PFSK-1 (cell line): ENCODE data around the gene LIN7B.

ENCODE experiments used
- FOXP2 ChIP-seq: optimal IDR thresholded peaks from 2 replicates; pipeline ENCODE3; 2011; ENCODE audit warnings: borderline replicate concordance, control low read depth, inconsistent platforms; ENCODE audit not compliant: insufficient read depth; ENCODE audit errors: extremely low read length, extremely low read depth
- POLR2AphosphoS5 ChIP-seq: IDR thresholded peaks from 2 replicates; pipeline ENCODE4 v1.6.1; 2012; ENCODE audit warnings: low read depth, mild to moderate bottlenecking, control low read depth, low read length, moderate library complexity

DNA sequence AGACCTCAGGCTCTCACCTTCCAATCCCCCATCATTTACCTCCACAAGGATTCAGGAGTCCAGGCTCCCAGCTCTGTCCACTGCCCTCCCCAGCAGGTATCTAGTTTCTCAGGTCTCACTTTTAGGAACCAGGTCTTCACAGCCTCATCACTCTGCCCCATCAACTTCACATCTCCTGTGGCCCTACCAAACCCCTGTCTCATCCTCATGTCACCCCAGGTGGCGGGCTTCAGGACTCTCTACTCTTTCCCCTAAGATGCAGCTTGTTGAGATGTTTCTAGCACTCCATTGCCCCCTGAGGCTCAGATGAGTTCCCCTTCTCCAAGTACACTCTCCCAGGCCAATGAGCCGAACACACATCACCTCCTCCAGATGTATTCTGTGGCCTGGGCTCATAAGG, 6.7 kb downstream of the LIN7B start:
- no peak for TF ChIP-seq POLR2AphosphoS5
- no peak for TF ChIP-seq FOXP2
